Mesenchymal stem cell (in vitro differentiated cells and primary cell): ENCODE data around the gene PDZRN4.

ENCODE experiments used
- DNase-seq: peaks from one replicate; pipeline ENCODE4 v3.0.0-alpha.2; 2013
- H2AFZ ChIP-seq: one replicate; pipeline ENCODE4 v1.6.1; 2013; ENCODE audit warnings: low read depth, mild to moderate bottlenecking, control low read depth, inconsistent platforms, low read length, moderate library complexity
- H2AK5ac ChIP-seq: 2 replicates; pipeline ENCODE4 v1.6.1; 2013; ENCODE audit warnings: low read length, moderate library complexity, mild to moderate bottlenecking, inconsistent platforms; ENCODE audit not compliant: severe bottlenecking
- H2BK120ac ChIP-seq: one replicate; pipeline ENCODE4 v1.6.1; 2013; ENCODE audit warnings: low read depth, mild to moderate bottlenecking, inconsistent platforms, low read length, moderate library complexity
- H2BK12ac ChIP-seq, 2 experiments: one replicate each; pipeline ENCODE4 v1.6.1; 2013; ENCODE audit warnings: inconsistent platforms in 2 of 2, low read length in 2 of 2, mild to moderate bottlenecking in 2 of 2, moderate library complexity in 2 of 2, control low read depth in 1 of 2
- H2BK15ac ChIP-seq: one replicate; pipeline ENCODE4 v1.6.1; 2013; ENCODE audit warnings: mild to moderate bottlenecking, low read depth, inconsistent platforms; ENCODE audit not compliant: poor library complexity, severe bottlenecking
- H2BK5ac ChIP-seq: 2 replicates; pipeline ENCODE4 v1.6.1; 2013; ENCODE audit warnings: low read depth, mild to moderate bottlenecking, low read length, control low read depth, inconsistent platforms; ENCODE audit not compliant: poor library complexity, severe bottlenecking
- H3K14ac ChIP-seq, 2 experiments: one replicate each; pipeline ENCODE4 v1.6.1; 2013; ENCODE audit warnings: inconsistent platforms in 2 of 2, low read length in 2 of 2, control low read depth in 1 of 2, mild to moderate bottlenecking in 1 of 2, moderate library complexity in 1 of 2
- H3K18ac ChIP-seq, 2 experiments: one replicate each; pipeline ENCODE4 v1.6.1; 2013; ENCODE audit warnings: inconsistent platforms in 2 of 2, low read length in 2 of 2, control low read depth in 1 of 2, low read depth in 1 of 2, mild to moderate bottlenecking in 1 of 2
- H3K23ac ChIP-seq, 2 experiments: one replicate each; pipeline ENCODE4 v1.6.1; 2013; ENCODE audit warnings: inconsistent platforms in 2 of 2, low read length in 2 of 2, mild to moderate bottlenecking in 2 of 2, moderate library complexity in 2 of 2, control low read depth in 1 of 2
- H3K27ac ChIP-seq: 2 replicates; pipeline ENCODE4 v1.5.1; 2013; ENCODE audit warnings: mild to moderate bottlenecking, moderate library complexity, low read length, control low read depth, inconsistent platforms; ENCODE audit not compliant: poor library complexity, severe bottlenecking
- H3K27me3 ChIP-seq, 2 experiments: 2 replicates each; pipeline versions ENCODE4 v1.6.1 to v1.7.0; 2013; ENCODE audit warnings: low read length in 2 of 2, mild to moderate bottlenecking in 2 of 2, moderate library complexity in 2 of 2, control low read depth in 1 of 2, inconsistent platforms in 1 of 2; ENCODE audit not compliant: control insufficient read depth in 1 of 2, insufficient read depth in 1 of 2
- H3K36me3 ChIP-seq, 2 experiments: 2 replicates each; pipeline versions ENCODE4 v1.6.1 to v1.7.0; 2013; ENCODE audit warnings: low read length in 2 of 2, control low read depth in 1 of 2, inconsistent platforms in 1 of 2, low read depth in 1 of 2, mild to moderate bottlenecking in 1 of 2; ENCODE audit not compliant: insufficient read depth in 2 of 2, control insufficient read depth in 1 of 2
- H3K4ac ChIP-seq, 2 experiments: one replicate each; pipeline ENCODE4 v1.6.1; 2013; ENCODE audit warnings: inconsistent platforms in 2 of 2, low read length in 2 of 2, mild to moderate bottlenecking in 2 of 2, moderate library complexity in 2 of 2, control low read depth in 1 of 2, low read depth in 1 of 2
- H3K4me1 ChIP-seq: 2 replicates; pipeline ENCODE4 v1.6.1; 2013; ENCODE audit warnings: low read depth, low read length, control low read depth; ENCODE audit not compliant: control insufficient read depth, insufficient read depth
- H3K4me2 ChIP-seq: 2 replicates; pipeline ENCODE4 v1.6.1; 2013; ENCODE audit warnings: low read length, mild to moderate bottlenecking, inconsistent platforms; ENCODE audit not compliant: poor library complexity, severe bottlenecking
- H3K4me3 ChIP-seq, 2 experiments: 2 replicates each; pipeline versions ENCODE4 v1.5.1 to v1.7.0; 2013; ENCODE audit warnings: low read length in 2 of 2, mild to moderate bottlenecking in 2 of 2, control low read depth in 1 of 2, low read depth in 1 of 2; ENCODE audit not compliant: insufficient read depth in 1 of 2
- H3K79me1 ChIP-seq: replicated peaks from 2 replicates; pipeline ENCODE4 v1.6.1; 2013; ENCODE audit warnings: mild to moderate bottlenecking, control low read depth, low read length, inconsistent platforms; ENCODE audit not compliant: poor library complexity, severe bottlenecking
- H3K9ac ChIP-seq: 2 replicates; pipeline ENCODE4 v1.7.0; 2013; ENCODE audit warnings: mild to moderate bottlenecking, low read length, moderate library complexity
- H3K9me3 ChIP-seq: 2 replicates; pipeline ENCODE4 v1.7.0; 2013; ENCODE audit warnings: mild to moderate bottlenecking, low read length; ENCODE audit not compliant: control insufficient read depth
- H4K8ac ChIP-seq: one replicate; pipeline ENCODE4 v1.6.1; 2013; ENCODE audit warnings: inconsistent platforms, mild to moderate bottlenecking, low read length, moderate library complexity
- H4K91ac ChIP-seq: one replicate; pipeline ENCODE4 v1.6.1; 2013; ENCODE audit warnings: mild to moderate bottlenecking, low read length, inconsistent platforms
- WGBS: methylation state at CpG from one replicate; pipeline ENCODE4 v1.1.7; 2013; ENCODE audit warnings: mixed read lengths; 5-methylcytosine and 5-hydroxymethylcytosine counted together

The PDZRN4 gene

GRCh38 chr12:41589878-41590277, 401.8 kb downstream of the PDZRN4 start:
- Histone ChIP-seq H3K9ac (no peak overlapping the region), H2BK12ac (no peak overlapping the region), H3K36me3 (no peaks in the 10 kb centered on the region), H4K8ac (no peak overlapping the region), H2BK15ac (no peak overlapping the region), H3K4me2 (no peak overlapping the region), H3K27me3 (no peaks in the 10 kb centered on the region), H3K18ac (no peak overlapping the region), H3K4me3 (no peak overlapping the region), H3K14ac (no peak overlapping the region), H2BK5ac (no peak overlapping the region), H2AFZ (no peak overlapping the region), H2BK120ac (no peak overlapping the region), H3K27ac (no peak overlapping the region), H3K79me1 (no peaks in the 10 kb centered on the region), H3K9me3 (no peaks in the 10 kb centered on the region), H3K4ac (no peak overlapping the region), H3K23ac (no peak overlapping the region), H4K91ac (no peak overlapping the region), H2AK5ac (no peak overlapping the region), H3K4me1 (no peaks in the 10 kb centered on the region)
- DNase-seq = no peak
- WGBS = 87% methylated on average over 4 of the region's 4 CpGs

GRCh38 chr12:41596190-41596589, 408.1 kb downstream of the PDZRN4 start:
- Histone ChIP-seq H3K23ac (no peak overlapping the region), H2BK15ac (no peak overlapping the region), H4K91ac (no peak overlapping the region), H3K4ac (no peak overlapping the region), H2BK5ac (no peak overlapping the region), H3K27ac (no peak overlapping the region), H2BK120ac (no peak overlapping the region), H3K36me3 (no peaks in the 10 kb centered on the region), H3K4me3 (no peak overlapping the region), H3K4me1 (no peaks in the 10 kb centered on the region), H3K9me3 (no peaks in the 10 kb centered on the region), H2BK12ac (no peak overlapping the region), H4K8ac (no peak overlapping the region), H3K9ac (no peak overlapping the region), H3K18ac (no peak overlapping the region), H3K14ac (no peak overlapping the region), H3K27me3 (no peaks in the 10 kb centered on the region), H2AFZ (no peak overlapping the region), H3K79me1 (no peaks in the 10 kb centered on the region), H3K4me2 (no peak overlapping the region), H2AK5ac (no peak overlapping the region)
- WGBS = 82% methylated on average over 4 of the region's 4 CpGs
- no peak for DNase-seq

- no peaks in the 10 kb centered on the region for H3K36me3 ChIP-seq
- no peak overlapping the region for H3K4me3 ChIP-seq
- peak overlapping the region; percentile 57 for H3K27ac ChIP-seq
- H2AFZ ChIP-seq = no peak overlapping the region
- H2AK5ac ChIP-seq = no peak overlapping the region
- no peak overlapping the region for H3K4ac ChIP-seq
- H3K27me3 ChIP-seq = no peaks in the 10 kb centered on the region
- 41% methylated on average over 3 of the region's 3 CpGs for WGBS
- no peak overlapping the region for H3K14ac ChIP-seq
- no peak overlapping the region for H2BK12ac ChIP-seq
- no peak overlapping the region for H3K4me2 ChIP-seq
- H4K91ac ChIP-seq = no peak overlapping the region
- H2BK120ac ChIP-seq = no peak overlapping the region
- H3K23ac ChIP-seq = no peak overlapping the region
- H3K9me3 ChIP-seq = no peaks in the 10 kb centered on the region
- no peak overlapping the region for H2BK15ac ChIP-seq
- peak; percentile 61 for DNase-seq
- H3K18ac ChIP-seq = no peak overlapping the region
- no peak overlapping the region for H4K8ac ChIP-seq
- H3K4me1 ChIP-seq = peaks cover 5% of the 10 kb centered on the region
- no peak overlapping the region for H2BK5ac ChIP-seq
- H3K9ac ChIP-seq = no peak overlapping the region
- H3K79me1 ChIP-seq = no peaks in the 10 kb centered on the region
These were observed 416.7 kb downstream of the PDZRN4 start for GRCh38 chr12:41604830-41605229.

- H3K9ac ChIP-seq = no peak overlapping the region
- no peaks in the 10 kb centered on the region for H3K36me3 ChIP-seq
- no peak overlapping the region for H4K91ac ChIP-seq
- H2BK15ac ChIP-seq = no peak overlapping the region
- peak; percentile 79 for DNase-seq
- no peak overlapping the region for H3K4me3 ChIP-seq
- H2AFZ ChIP-seq = no peak overlapping the region
- no peak overlapping the region for H3K27ac ChIP-seq
- H3K4ac ChIP-seq = no peak overlapping the region
- no peaks in the 10 kb centered on the region for H3K27me3 ChIP-seq
- H2AK5ac ChIP-seq = no peak overlapping the region
- peaks cover 5% of the 10 kb centered on the region for H3K4me1 ChIP-seq
- no peaks in the 10 kb centered on the region for H3K79me1 ChIP-seq
- no peak overlapping the region for H2BK5ac ChIP-seq
- H2BK120ac ChIP-seq = no peak overlapping the region
- H3K14ac ChIP-seq = no peak overlapping the region
- H2BK12ac ChIP-seq = peak overlapping the region in 1 of 2 experiments; percentile 1
- WGBS = 41% methylated on average over 16 of the region's 16 CpGs
- H3K23ac ChIP-seq = no peak overlapping the region
- no peak overlapping the region for H3K18ac ChIP-seq
- no peak overlapping the region for H3K4me2 ChIP-seq
- no peaks in the 10 kb centered on the region for H3K9me3 ChIP-seq
- H4K8ac ChIP-seq = no peak overlapping the region
These were observed 417.6 kb downstream of the PDZRN4 start for GRCh38 chr12:41605545-41606305.
